Measurements from ENCODE around the gene HSD11B1.

Gene HSD11B1

DNA sequence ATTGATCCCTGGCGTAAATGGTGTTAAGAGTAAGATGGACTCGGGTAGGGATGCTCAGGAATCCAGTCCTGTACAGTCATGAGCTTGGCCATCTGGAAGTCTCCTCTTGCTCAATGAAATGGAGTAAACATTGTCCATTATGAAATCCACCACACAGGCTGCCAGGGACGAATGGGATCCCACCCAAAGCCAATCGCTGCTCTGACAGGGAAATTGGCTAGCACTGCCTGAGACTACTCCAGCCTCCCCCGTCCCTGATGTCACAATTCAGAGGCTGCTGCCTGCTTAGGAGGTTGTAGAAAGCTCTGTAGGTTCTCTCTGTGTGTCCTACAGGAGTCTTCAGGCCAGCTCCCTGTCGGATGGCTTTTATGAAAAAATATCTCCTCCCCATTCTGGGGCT, at the start of gene HSD11B1:
HSD11B1 (plus strand) TSS at position 263 of the 400 bp plus-strand sequence; CDS start at position 360, 97 bp downstream.
- DNase-seq (ENCODE audit: extremely low spot score, insufficient read length, low read depth) (no peak), FAIRE-seq (no peak)

DNA sequence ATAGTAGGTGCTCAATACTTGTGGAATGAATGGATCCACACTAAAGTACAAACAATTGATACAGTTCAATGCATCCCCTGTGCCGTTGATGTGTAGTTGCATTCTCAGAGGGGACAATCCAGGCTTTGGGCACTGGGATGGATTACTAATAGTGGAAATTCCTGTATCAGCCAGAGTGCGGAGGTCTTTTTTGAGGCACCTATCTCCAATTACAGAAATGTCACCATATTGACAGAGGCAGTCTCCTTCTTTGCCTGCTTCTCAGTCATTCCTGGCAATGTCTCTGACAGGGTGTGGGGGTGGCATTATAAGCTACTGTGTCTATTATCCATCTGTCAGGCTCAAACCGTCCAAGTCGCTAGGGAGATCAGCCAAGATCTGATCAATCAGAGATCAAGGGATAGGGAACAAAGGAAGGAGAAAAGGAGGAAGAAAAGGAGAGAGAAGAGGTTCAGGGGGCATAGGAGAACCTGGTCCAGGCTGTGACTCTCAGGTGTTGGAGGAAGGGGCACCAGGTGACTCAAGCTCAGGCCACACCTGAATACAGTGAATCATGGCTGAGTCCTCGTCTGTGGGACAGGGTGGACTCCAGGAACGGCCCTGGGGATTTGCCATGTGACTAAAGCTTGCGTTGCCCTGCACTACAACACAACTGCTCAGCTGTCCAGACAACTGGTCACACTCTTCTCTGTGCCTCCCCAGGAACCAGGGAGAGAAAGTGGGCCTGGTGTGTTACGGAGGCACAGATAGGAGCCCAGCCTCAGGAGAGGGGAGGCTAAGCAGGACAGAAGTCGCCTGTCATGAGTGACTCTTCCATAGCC, 49.0 kb upstream of the HSD11B1 start:
- FAIRE-seq (no peak), DNase-seq (ENCODE audit: extremely low spot score, insufficient read length, low read depth) (no peak)

DNA sequence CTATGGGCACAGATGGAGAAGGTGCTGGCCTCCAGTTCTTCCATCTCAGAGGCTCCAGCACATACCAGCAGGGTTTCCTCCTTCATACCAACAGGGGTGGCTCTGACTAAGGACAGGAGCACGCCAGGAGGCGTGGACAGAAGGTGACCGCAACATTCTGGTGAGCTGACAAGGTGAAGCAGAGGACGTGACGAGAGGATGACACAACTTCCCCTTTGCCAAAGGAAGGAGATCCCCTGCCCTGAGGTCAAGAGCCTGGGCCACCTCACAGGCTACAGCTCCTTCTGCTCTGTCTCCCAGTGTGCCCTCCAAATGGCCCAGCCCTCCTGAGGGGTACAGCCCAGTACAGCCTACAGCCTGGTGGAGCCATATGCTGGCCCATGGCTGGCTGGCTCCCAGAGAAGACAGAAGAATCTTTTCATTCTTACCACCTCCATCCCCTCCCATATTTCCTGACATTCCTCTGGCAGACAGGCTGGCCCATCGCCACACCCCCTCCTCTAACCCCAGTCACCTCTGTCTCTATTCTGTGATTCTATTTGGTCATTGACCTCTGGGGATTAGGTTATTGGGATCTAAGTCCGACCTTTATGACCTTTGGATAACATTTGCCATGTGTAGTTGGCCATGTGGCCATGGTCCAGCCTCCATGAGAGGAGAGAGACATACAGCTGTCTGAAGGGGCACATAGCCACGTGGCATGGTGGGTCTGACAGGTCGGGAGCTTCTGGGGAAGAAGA, 47.3 kb upstream of the HSD11B1 start:
- no peak for DNase-seq (ENCODE audit: extremely low spot score, insufficient read length, low read depth)
- FAIRE-seq = no peak

DNA sequence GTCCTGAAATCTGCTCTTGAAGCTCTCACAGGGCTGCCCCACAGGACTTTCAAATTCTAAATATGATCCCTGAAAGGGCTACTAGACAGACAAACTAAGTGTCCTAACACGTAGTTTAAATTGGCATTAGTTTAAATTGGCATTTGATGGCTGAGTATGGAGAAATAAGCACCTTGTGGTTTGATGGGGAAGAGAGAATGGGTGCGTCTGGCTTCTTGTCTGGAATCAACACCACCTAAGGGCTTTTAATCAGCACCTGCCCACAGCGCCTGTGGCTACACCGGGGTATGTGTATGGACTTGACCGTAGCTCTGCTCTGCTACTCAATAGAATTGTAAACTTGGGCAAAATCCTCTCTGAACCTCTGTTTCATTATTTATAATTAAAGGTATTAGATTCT, 46.7 kb upstream of the HSD11B1 start:
- FAIRE-seq (no peak), DNase-seq (ENCODE audit: extremely low spot score, insufficient read length, low read depth) (no peak)

DNA sequence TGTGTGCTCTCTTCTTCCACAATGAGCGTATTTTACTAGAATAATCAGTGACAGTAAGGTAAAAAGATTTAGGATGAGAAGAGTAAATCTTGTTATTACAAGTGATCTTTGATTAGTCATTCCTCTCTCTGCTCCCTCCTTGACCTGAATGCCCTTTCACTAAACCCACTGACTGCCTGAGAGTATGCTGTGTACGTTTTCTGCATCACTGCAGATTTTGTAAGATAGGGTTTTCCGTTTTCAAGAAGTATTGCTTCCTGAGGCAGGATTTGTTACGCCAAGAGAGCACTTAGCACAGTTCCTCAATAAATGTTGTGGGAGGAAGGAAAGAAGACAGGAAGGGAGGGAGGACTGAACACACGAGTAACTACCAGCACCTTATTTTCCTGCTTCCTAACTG, 44.7 kb upstream of the HSD11B1 start:
- no peak for DNase-seq (ENCODE audit: extremely low spot score, insufficient read length, low read depth)
- FAIRE-seq = peak; percentile 83

GRCh38 chr1:209661071-209661470, 43.6 kb upstream of the HSD11B1 start:
- FAIRE-seq (no peak), DNase-seq (ENCODE audit: extremely low spot score, insufficient read length, low read depth) (no peak)

DNA sequence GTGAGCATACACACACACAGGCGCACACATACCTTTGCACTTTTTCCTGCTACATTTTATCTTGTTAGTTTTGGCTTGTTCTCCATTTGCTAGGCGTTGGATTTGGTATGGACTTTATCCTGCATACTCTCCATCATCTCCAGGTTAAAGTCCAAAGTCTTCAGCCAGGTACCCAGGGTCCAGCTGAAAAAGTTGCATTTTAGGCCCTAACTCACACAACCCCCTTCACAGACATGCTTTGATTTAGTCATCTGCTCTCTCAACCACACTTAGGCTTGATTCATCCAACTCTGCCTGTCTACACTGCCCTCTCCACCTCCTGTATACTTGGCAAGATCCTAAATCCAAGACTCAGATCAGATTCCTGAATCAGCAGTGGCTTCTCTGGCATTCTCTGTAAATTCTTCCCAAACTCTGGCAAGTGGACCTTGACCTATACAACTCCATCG, 41.7 kb upstream of the HSD11B1 start:
- DNase-seq (ENCODE audit: extremely low spot score, insufficient read length, low read depth) = no peak

DNA sequence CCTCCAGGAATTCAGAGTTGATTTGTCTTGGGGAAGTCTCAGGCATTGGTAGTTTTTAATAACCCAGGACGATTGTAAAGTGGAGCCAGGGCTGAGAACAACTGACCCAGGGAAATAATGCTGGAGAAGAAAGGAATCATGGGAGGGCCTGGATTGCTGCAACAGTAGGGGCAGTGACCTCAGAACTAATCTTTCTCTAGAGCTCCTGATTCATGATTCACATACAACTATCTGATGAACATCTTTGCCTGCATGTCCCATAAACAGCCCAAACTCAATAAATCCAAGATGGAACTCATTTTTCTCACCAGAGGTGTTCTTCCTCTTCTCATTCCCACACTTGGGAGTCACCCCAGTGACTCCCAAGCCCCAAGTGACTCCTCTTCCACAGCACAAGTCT, 37.5 kb upstream of the HSD11B1 start:
- no peak for FAIRE-seq
- DNase-seq (ENCODE audit: extremely low spot score, insufficient read length, low read depth) = no peak

More for the DNA sequence above, 41.7 kb upstream of the HSD11B1 start:
- FAIRE-seq = no peak

- no peak for DNase-seq (ENCODE audit: extremely low spot score, insufficient read length, low read depth)
- no peak for FAIRE-seq
Measured at GRCh38 chr1:209667708-209668107, 36.9 kb upstream of the HSD11B1 start.

GRCh38 chr1:209670441-209671082, 34.1 kb upstream of the HSD11B1 start:
- DNase-seq (ENCODE audit: extremely low spot score, insufficient read length, low read depth) = no peak
- FAIRE-seq = no peak

DNA sequence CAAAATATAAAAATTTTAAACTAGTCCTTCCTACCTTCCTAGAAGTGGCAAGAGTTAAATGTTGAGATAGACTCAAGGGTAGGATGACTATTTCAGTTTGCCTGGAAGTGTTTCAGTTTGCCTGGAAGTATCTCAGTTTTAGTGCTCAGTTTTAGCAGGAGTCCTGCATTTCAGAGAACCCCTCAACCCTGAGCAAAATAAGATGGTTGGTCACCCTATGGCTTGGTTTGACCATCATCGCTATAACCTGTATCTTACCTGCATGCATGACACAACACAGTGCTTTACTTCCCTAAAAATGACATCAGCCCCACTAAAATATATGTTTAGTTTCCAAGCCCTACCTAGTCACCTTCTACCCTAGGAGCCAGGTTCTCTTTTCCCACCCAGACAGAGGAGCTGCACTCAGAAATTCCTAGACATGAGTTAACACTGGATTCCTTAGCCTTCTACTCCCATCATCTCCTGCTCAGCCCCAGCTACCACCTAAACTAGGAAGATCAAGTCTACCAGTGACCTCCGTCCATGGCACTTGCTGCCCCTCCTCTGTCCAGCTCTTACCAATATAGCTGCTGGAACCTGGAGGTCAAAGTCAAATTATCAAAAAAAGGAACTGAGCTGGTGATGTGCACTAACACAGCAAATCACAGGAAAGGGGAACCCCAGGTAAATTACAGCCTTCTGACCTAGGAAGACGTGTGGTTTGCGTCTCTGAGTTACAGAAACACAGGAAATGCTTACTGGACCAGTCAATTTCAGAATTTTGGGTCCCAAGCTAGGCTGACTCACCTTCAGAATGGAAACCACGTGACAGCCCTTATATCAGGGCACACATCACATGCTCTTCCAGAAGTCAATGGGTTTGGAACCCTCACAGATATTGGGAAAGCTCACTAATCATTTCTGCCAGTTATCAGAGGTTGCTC, 31.7 kb upstream of the HSD11B1 start:
- FAIRE-seq (peak; percentile 91), DNase-seq (ENCODE audit: extremely low spot score, insufficient read length, low read depth) (peak; percentile 62)

DNA sequence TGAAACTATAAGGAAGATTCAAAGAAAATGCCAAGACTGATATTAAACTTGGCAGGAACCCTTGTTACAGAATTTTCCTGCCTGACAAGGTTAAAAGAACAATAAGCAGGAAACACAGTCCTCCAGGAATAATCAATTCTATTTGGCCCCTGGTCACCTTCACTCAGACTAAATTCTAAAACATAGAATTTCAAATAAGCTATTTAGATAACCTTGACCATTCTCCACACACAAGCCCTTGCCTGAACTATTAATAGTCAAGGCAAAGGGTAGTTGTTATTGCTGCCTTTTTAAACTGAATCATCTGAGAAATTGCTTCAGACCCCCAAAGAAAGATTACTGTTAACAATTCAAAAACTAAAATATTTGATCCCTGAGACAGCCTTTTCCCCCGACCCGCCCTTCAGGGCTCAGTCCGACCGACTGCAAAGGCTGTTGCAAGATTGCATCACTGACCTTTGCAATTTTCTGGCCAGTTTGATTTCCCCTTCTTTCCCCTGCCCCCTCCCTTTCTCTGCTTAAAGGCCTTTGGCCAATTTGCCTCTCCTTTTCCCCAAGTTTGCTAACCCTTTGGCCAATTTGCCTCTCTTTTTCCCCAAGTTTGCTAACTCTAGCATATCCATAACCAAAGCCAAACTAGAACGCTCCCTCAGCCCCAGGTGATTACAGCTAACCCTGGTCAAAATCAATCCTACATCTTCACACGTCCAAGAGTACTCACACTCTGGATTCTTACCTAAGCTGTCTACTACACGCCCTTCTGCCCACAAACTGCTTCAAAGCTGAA, 30.8 kb upstream of the HSD11B1 start:
- DNase-seq (ENCODE audit: extremely low spot score, insufficient read length, low read depth) (no peak), FAIRE-seq (no peak)

DNA sequence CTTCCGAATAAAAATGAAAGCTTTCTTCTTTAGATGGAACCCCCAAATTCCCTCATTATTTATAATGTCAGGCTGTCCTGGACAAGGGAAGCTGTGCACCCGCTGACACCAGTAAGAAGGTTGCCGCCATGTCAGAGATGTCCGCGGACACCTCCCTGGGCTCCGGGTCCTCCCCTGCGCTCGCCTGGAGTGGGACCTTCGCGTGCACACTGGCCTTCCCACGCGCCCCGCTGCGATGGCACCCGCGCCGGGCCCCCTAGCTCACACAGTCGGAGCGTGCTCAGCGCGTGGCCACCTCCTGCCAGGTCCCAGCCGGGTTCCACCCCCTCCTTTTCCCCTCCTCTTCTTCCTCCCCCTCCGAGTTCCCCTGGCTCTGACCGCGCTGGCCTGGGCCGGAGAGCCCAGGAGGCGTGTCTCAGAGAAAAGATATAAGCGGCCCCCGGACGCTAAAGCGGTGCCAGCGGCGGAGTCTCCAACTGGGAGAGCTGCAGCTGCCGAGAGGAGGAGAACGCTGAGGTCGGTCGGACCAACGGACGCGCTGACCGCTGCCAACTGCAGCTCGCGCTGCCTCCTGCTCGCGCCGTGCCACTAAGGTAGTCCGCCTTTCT, 29.6 kb upstream of the HSD11B1 start, which contains the start of gene G0S2:
G0S2 (plus strand) TSS at position 456 of the 608 bp plus-strand sequence. CDS start 273 bp downstream, outside the sequence.
- FAIRE-seq (no peak), DNase-seq (ENCODE audit: extremely low spot score, insufficient read length, low read depth) (no peak)

DNA sequence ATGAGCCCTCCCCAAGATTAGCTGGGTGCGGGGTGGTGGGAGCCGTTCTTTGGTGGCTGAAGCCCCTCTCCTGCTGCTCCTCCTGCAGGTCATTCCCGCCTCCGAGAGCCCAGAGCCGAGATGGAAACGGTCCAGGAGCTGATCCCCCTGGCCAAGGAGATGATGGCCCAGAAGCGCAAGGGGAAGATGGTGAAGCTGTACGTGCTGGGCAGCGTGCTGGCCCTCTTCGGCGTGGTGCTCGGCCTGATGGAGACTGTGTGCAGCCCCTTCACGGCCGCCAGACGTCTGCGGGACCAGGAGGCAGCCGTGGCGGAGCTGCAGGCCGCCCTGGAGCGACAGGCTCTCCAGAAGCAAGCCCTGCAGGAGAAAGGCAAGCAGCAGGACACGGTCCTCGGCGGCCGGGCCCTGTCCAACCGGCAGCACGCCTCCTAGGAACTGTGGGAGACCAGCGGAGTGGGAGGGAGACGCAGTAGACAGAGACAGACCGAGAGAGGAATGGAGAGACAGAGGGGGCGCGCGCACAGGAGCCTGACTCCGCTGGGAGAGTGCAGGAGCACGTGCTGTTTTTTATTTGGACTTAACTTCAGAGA, 29.0 kb upstream of the HSD11B1 start:
- no peak for FAIRE-seq
- no peak for DNase-seq (ENCODE audit: extremely low spot score, insufficient read length, low read depth)

GRCh38 chr1:209678981-209679539, 25.6 kb upstream of the HSD11B1 start:
- DNase-seq (ENCODE audit: extremely low spot score, insufficient read length, low read depth) (no peak), FAIRE-seq (no peak)

DNA sequence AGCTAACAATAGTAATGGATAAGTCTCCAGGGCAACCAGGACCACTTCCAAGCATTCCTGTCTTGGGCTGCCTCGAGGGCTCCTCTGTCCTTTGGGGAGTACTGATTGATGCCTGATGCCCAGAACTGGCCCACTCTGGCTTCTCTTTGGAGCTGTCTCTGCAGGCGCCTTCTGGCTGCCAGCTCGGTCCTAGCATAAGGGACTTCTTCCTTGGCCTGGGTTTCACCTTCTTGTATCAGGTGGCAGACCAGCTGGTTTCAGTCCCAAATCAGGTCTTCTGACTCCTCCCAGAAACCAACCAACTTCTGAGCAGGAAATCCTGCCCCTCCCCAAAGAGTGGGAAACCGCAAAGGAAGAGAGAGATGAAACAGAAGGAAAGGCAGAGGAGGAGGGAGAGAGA, 18.8 kb upstream of the HSD11B1 start:
- no peak for DNase-seq (ENCODE audit: extremely low spot score, insufficient read length, low read depth)
- peak; percentile 21 for FAIRE-seq

GRCh38 chr1:209686322-209686721, 18.3 kb upstream of the HSD11B1 start:
- no peak for DNase-seq (ENCODE audit: extremely low spot score, insufficient read length, low read depth)
- no peak for FAIRE-seq

GRCh38 chr1:209688746-209689234, 15.9 kb upstream of the HSD11B1 start:
- no peak for DNase-seq (ENCODE audit: extremely low spot score, insufficient read length, low read depth)
- FAIRE-seq = no peak

Measured in GM18507 (cell line).